Endothelial cell of umbilical vein (primary cell): ENCODE measurements around the gene WDR31. TPM values are rescaled to one million over a fixed set of nuclear protein-coding genes. Genes with fewer than 3 reads are reported as not detected.

Experiments used
- BruUV-seq: library from RNA; stranded (reverse); fragments of 400-500 nt; replicated peaks from 2 replicates; lab custom pipeline; 2021; lab: Mats Ljungman, UMichigan
- CTCF ChIA-PET: fragments of 300-600, 350-600 bp; sonication (Branson Sonifier 250); formaldehyde crosslinking; loops from one replicate; lab custom pipeline; 2021; ENCODE audit warnings: antibody characterized with exemption, inconsistent platforms; lab: Charles Lee
- POLR2A ChIA-PET: fragments of 300-600, 350-600 bp; sonication (Branson Sonifier 250); formaldehyde crosslinking; loops from one replicate; lab custom pipeline; 2021; ENCODE audit warnings: antibody characterized with exemption, inconsistent platforms; lab: Charles Lee
- DNase-seq: peaks from one replicate; pipeline ENCODE4 v3.0.0-alpha.2; 2011; ENCODE audit warnings: low read depth, low spot score
- FAIRE-seq: peaks from 2 replicates; lab custom pipeline; 2011; peaks lifted over from hg19 to GRCh38; lab: Jason Lieb, UNC
- H2AFZ ChIP-seq: 2 replicates; pipeline ENCODE4 v1.6.0; 2012; ENCODE audit warnings: low read depth, low read length, control low read depth, inconsistent platforms
- H3K27ac ChIP-seq: 2 replicates; pipeline ENCODE4 v1.5.1; 2011; ENCODE audit warnings: low read depth, mild to moderate bottlenecking, control low read depth, low read length, moderate library complexity; ENCODE audit not compliant: insufficient read depth
- H3K27me3 ChIP-seq, 2 experiments: 2 replicates each; pipeline versions ENCODE4 v1.6.0 to v1.6.1; 2011; ENCODE audit warnings: low read length in 2 of 2, mixed read lengths in 1 of 2; ENCODE audit not compliant: control insufficient read depth in 2 of 2, insufficient read depth in 2 of 2
- H3K36me3 ChIP-seq, 2 experiments: 2 replicates in 1 of 2; 3 replicates in 1 of 2; pipeline ENCODE4 v1.5.1; 2011; ENCODE audit warnings: low read length in 2 of 2, mild to moderate bottlenecking in 1 of 2, moderate library complexity in 1 of 2; ENCODE audit not compliant: control insufficient read depth in 2 of 2, insufficient read depth in 2 of 2; ENCODE audit errors: extremely low read depth in 1 of 2
- H3K4me1 ChIP-seq: 3 replicates; pipeline ENCODE4 v1.5.1; 2011; ENCODE audit warnings: mild to moderate bottlenecking, low read length; ENCODE audit not compliant: control insufficient read depth, insufficient read depth; ENCODE audit errors: extremely low read depth
- H3K4me2 ChIP-seq: 2 replicates; pipeline ENCODE4 v1.6.1; 2011; ENCODE audit warnings: low read length, control low read depth, mixed read lengths; ENCODE audit not compliant: insufficient read depth
- H3K4me3 ChIP-seq, 3 experiments: fragments of 200-600 bp in 1 of 3; sonication (generic), shearing (Covaris generic) in 1 of 3; replicated peaks in 1 of 3; 2 replicates each; pipeline ENCODE4 v1.5.1; 2011 to 2016; ENCODE audit warnings: control low read depth in 3 of 3, low read length in 3 of 3, mild to moderate bottlenecking in 2 of 3, inconsistent platforms in 1 of 3, low read depth in 1 of 3, moderate library complexity in 1 of 3; ENCODE audit not compliant: insufficient read depth in 1 of 3
- H3K79me2 ChIP-seq: 2 replicates; pipeline ENCODE4 v1.6.0; 2012; ENCODE audit warnings: low read length, inconsistent platforms; ENCODE audit not compliant: control insufficient read depth, insufficient read depth
- H3K9ac ChIP-seq: replicated peaks from 2 replicates; pipeline ENCODE3; 2011; ENCODE audit warnings: low read length, control low read depth; ENCODE audit not compliant: insufficient read depth; ENCODE audit errors: extremely low read depth
- H3K9me1 ChIP-seq: replicated peaks from 3 replicates; pipeline ENCODE4 v1.6.0; 2011; ENCODE audit warnings: mild to moderate bottlenecking, low read length; ENCODE audit not compliant: control insufficient read depth, insufficient read depth; ENCODE audit errors: extremely low read depth
- H3K9me3 ChIP-seq: replicated peaks from 2 replicates; pipeline ENCODE4 v1.5.1; 2012; ENCODE audit warnings: low read length, inconsistent platforms; ENCODE audit not compliant: control insufficient read depth, insufficient read depth
- H4K20me1 ChIP-seq: replicated peaks from 2 replicates; pipeline ENCODE3; 2011; ENCODE audit warnings: mild to moderate bottlenecking, low read length; ENCODE audit not compliant: control insufficient read depth, insufficient read depth; ENCODE audit errors: extremely low read depth
- CTCF ChIP-seq, 2 donors: IDR thresholded peaks; 1 replicate in 1 of 2; 2 replicates in 1 of 2; pipeline ENCODE4 v1.5.1; 2011; ENCODE audit warnings: low read length in 2 of 2, mild to moderate bottlenecking in 2 of 2, moderate library complexity in 2 of 2, control low read depth in 1 of 2, inconsistent platforms in 1 of 2, low read depth in 1 of 2; ENCODE audit not compliant: insufficient read depth in 1 of 2; ENCODE audit errors: extremely low read depth in 1 of 2
- EZH2 ChIP-seq: IDR thresholded peaks from 2 replicates; pipeline ENCODE4 v1.6.1; 2012; ENCODE audit warnings: borderline replicate concordance, low read depth, mild to moderate bottlenecking, moderate library complexity, low read length, inconsistent platforms; ENCODE audit not compliant: severe bottlenecking
- FOS ChIP-seq: IDR thresholded peaks from 2 replicates; pipeline ENCODE4 v1.6.1; 2011; ENCODE audit warnings: mild to moderate bottlenecking, low read length, moderate library complexity, borderline replicate concordance; ENCODE audit not compliant: insufficient read depth
- GATA2 ChIP-seq: IDR thresholded peaks from 2 replicates; pipeline ENCODE4 v1.7.0; 2011; ENCODE audit warnings: low read depth, mild to moderate bottlenecking, moderate library complexity, mixed read lengths, low read length; ENCODE audit not compliant: insufficient read length, insufficient read depth
- JUN ChIP-seq: IDR thresholded peaks from 2 replicates; pipeline ENCODE4 v1.6.1; 2011; ENCODE audit warnings: borderline replicate concordance, low read depth; ENCODE audit not compliant: insufficient read length, insufficient read depth
- MAX ChIP-seq: IDR thresholded peaks from 2 replicates; pipeline ENCODE4 v1.6.1; 2011; ENCODE audit not compliant: insufficient read depth, insufficient read length
- MYC ChIP-seq: IDR thresholded peaks from one replicate; pipeline ENCODE4 v1.6.1; 2011; ENCODE audit warnings: mild to moderate bottlenecking, low read depth, low read length
- POLR2A ChIP-seq: IDR thresholded peaks from 2 replicates; pipeline ENCODE4 v1.6.1; 2012; ENCODE audit warnings: low read depth, mild to moderate bottlenecking, control low read depth, low read length
- POLR2AphosphoS5 ChIP-seq: IDR thresholded peaks from 2 replicates; pipeline ENCODE4 v1.6.1; 2012; ENCODE audit warnings: low read depth, mild to moderate bottlenecking, control low read depth, low read length, moderate library complexity; ENCODE audit not compliant: insufficient read depth
- dilution Hi-C: fragments of 300-500 bp; cut with MboI; formaldehyde crosslinking; loops from one replicate; pipeline ENCODE4 v1.15.0; 2019; ENCODE audit warnings: low sequenced_read_pairs; ENCODE audit not compliant: extremely low pct_ligation_motif_present
- intact Hi-C: fragments of 100-400 bp; cut with micrococcal nuclease; formaldehyde crosslinking; loops from one replicate; pipeline ENCODE4 v1.10.0; 2022
- polyA plus RNA-seq, 4 experiments: library from polyadenylated mRNA; depleted of rRNA in 3 of 4; stranded (reverse) in 3 of 4; unstranded in 1 of 4; fragments of >200 nt; gene quantifications; 2 replicates each; pipeline versions ENCODE4 v1.2.1 to v1.2.3, GENCODE V29; 2011 to 2012; ENCODE audit warnings: missing spikeins in 1 of 4
- total RNA-seq: library from RNA; stranded (reverse); gene quantifications from 2 replicates; pipeline ENCODE4 v1.2.3, GENCODE V29; 2021

Gene WDR31
- total and polyA plus RNA-seq, 2 donors (not counting 3 experiments of a cell fraction or from before 2014, with no cell fraction given), result 0.22 to 1.00 TPM

GRCh38 chr9:113302792-113303418 lies 37.2 kb downstream of the WDR31 start, which contains the start of gene RNF183:
RNF183 (minus strand) TSS chr9:113303376; CDS start chr9:113298184, 5,192 bp downstream.
- Histone ChIP-seq H3K4me2 (no peak within 1 kb of the TSS), H3K36me3 (no peaks in the 10 kb centered on the region), H3K9me1 (no peaks in the 10 kb centered on the region), H4K20me1 (no peaks in the 10 kb centered on the region), H2AFZ (no peak within 1 kb of the TSS), H3K4me1 (peaks cover 3% of the 10 kb centered on the region), H3K9ac (no peak within 1 kb of the TSS), H3K4me3 (no peak within 1 kb of the TSS), H3K9me3 (no peaks in the 10 kb centered on the region), H3K27me3 (peaks cover 3 to 8% of the 10 kb centered on the region in 2 experiments), H3K27ac (no peak within 1 kb of the TSS), H3K79me2 (no peaks in the 10 kb centered on the region)
- TF ChIP-seq MAX (no peak), MYC (no peak), JUN (no peak), POLR2A (no peak), EZH2 (no peak), CTCF (IDR thresholded peaks at IDR 0.05; ENCODE audit: extremely low read depth in 1 of 2, insufficient read depth in 1 of 2, low read depth in 1 of 2, low read length in 2 of 2) (no peak), GATA2 (no peak), POLR2AphosphoS5 (no peak), FOS (no peak)
- ChIA-PET CTCF (no interaction called here), POLR2A (no interaction called here)
- dilution Hi-C loops (no loop called here), intact Hi-C loops (no loop called here)
- FAIRE-seq (no peak), DNase-seq (no peak)
- no TSS peak for BruUV-seq
